MM.1S (cell line): Measurements from ENCODE around the gene KDM5A.
"Not testable (repeated sequence)": the region's sequence is repeated elsewhere in the genome, so short reads cannot be mapped to it uniquely, and the experiment has no call there.

Experiments used
- EZH2phosphoT487 ChIP-seq: fragments of 300-600 bp; sonication (generic); IDR thresholded peaks from 2 replicates; pipeline ENCODE4 v1.6.1; 2018; ENCODE audit warnings: antibody characterized with exemption, low read length
- TF ChIP-seq, protein P1 (sequence below): fragments of 300-600 bp; sonication (generic); IDR thresholded peaks from 2 replicates; pipeline ENCODE4 v1.5.1; 2016; ENCODE audit warnings: antibody characterized with exemption, low read length, mixed read lengths

DNA sequence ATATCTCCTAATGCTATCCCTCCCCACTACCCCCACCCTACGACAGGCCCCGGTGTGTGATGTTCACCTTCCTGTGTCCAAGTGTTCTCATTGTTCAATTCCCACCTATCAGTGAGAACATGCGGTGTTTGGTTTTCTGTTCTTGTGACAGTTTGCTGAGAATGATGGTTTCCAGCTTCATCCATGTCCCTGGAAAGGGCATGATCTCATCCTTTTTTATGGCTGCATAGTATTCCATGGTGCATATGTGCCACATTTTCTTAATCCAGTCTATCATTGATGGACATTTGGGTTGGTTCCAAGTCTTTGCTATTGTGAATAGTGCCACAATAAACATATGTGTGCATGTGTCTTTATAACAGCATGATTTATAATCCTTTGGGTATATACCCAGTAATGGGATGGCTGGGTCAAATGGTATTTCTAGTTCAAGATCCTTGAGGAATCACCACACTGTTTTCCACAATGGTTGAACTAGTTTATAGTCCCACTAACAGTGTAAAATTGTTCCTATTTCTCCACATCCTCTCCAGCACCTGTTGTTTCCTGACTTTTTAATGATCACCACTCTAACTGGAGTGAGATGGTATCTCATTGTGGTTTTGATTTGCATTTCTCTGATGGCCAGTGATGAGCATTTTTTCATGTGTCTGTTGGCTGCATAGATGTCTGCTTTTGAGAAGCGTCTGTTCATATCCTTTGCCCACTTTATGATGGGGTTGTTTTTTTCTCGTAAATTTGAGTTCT lies 18.2 kb downstream of the KDM5A start:
- TF ChIP-seq, protein P1, sequence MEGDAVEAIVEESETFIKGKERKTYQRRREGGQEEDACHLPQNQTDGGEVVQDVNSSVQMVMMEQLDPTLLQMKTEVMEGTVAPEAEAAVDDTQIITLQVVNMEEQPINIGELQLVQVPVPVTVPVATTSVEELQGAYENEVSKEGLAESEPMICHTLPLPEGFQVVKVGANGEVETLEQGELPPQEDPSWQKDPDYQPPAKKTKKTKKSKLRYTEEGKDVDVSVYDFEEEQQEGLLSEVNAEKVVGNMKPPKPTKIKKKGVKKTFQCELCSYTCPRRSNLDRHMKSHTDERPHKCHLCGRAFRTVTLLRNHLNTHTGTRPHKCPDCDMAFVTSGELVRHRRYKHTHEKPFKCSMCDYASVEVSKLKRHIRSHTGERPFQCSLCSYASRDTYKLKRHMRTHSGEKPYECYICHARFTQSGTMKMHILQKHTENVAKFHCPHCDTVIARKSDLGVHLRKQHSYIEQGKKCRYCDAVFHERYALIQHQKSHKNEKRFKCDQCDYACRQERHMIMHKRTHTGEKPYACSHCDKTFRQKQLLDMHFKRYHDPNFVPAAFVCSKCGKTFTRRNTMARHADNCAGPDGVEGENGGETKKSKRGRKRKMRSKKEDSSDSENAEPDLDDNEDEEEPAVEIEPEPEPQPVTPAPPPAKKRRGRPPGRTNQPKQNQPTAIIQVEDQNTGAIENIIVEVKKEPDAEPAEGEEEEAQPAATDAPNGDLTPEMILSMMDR: not testable (repeated sequence)
- not testable (repeated sequence) for TF ChIP-seq EZH2phosphoT487
